GM21825 (cell line): ENCODE results near the gene LENG1.

Experiments
- ATAC-seq: cut with Tn5 transposase; IDR thresholded peaks from one replicate; pipeline ENCODE4 v1.9.1; 2021; ENCODE audit warnings: mild to moderate bottlenecking, moderate library complexity; ENCODE audit not compliant: unreplicated experiment

Gene LENG1

DNA sequence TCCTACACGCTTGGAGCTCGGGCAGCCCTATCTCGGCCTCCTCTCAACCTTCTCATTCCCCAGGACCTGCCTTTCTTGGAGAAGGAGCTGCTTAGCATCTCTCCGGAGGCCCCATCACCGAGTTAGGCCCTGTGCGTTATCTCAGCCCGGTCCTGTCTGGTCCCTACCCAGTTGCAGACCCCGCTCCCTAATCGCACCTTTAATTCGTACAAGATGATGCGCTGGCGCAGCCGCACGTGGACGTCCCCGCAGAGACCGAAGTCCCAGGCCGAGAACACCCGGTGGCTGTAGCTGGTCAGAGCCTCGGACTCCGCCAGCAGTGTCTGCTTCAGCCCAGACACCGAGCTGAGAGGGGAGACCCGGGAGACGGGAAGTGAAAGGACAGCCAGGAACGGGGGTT lies 5.7 kb upstream of the LENG1 start:
- no peak for ATAC-seq

- no peak for ATAC-seq
Observed at GRCh38 chr19:54164369-54165068, 5.0 kb upstream of the LENG1 start.

DNA sequence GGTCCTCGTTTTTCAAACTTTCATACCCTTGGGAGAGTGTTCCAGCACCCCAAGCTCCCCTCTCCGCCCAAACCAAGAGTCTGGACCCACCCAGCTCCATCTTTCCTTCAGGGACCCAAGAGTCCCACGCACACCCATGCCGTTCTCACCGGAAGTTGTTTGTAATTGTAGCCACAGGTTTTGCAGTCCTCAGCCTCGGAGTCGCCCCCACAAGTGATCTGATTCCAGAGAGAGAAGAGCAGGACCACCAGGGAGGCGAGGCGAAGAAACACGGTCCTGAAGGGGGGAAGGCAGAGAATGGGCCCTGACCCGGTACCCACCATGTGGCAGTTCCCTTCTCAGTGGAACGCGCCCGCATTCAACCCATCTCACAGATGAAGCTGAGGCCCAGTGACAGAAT lies 3.4 kb upstream of the LENG1 start:
- no peak for ATAC-seq

GRCh38 chr19:54162241-54162805 lies 2.8 kb upstream of the LENG1 start:
- ATAC-seq = no peak

GRCh38 chr19:54160854-54161253 lies 1.3 kb upstream of the LENG1 start:
- ATAC-seq = no peak

GRCh38 chr19:54160182-54160811 lies 776 bp upstream of the LENG1 start:
- ATAC-seq = peak; percentile 1

DNA sequence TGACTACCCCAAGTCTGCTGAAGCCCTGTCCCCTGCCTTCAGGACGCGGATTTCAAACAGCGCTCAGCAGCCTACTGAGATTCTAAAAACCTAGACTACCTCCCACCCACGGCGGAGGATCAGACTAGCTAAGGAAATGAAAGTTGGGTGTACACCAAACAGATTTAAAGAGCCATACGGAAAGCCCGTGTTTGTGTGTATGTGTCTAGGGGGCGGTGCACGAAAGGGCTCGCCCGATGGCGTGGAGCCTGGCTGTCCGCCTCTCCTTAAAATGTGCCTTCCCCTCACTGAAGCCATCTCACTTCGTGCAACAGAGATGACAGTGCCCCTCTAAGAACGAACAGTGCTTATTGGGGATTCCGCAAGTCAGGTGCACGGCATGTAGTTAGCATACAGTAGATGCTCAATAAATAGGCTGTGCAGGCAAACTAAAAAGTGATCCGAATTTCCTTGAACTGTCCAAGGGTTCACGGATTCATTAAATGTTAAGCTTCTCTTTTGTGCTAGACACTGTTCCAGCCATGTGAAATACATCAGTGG lies 639 bp downstream of the LENG1 start:
- ATAC-seq = no peak

DNA sequence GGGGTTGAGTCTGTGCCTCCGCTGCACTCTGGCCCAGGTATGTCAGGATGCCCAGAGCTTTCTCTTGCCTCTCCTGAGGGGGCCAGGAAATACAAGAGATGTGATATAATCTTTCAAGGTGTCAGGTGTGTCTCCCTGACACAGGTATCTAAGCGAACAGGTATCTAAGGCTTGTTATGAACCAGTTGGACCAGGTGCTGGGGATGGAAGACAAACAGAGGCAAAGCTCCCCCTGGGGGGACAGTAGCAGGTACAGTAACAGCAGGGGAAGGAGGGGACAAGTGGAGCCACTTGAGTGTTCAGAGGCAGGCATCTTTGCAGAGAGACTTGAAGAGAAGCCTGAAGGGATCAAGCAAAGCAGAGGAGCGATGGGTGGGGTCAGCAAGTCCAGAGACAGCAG lies 2.6 kb downstream of the LENG1 start:
- ATAC-seq = no peak

DNA sequence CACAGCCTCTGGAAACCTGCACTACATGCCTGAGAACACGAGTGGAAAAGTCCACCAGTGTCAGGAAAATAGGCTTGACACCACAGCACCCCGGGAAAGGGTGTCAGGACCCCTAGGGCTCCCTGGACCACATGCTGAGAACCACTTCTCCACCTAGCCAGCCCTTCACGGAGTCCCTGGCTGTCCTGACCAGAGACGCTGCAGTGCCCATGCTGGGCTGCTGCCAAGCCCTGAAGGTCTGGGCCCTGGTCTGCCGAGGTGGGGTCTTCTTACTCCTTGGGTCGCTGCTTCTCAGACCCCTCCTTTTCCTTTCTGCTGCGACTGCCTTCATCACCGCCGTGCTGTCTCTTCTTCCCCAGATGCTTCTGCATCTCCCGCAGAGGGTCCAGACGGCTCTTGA lies 3.0 kb downstream of the LENG1 start:
- no peak for ATAC-seq

- ATAC-seq = no peak
Observed at GRCh38 chr19:54155694-54156093, 3.8 kb downstream of the LENG1 start.

DNA sequence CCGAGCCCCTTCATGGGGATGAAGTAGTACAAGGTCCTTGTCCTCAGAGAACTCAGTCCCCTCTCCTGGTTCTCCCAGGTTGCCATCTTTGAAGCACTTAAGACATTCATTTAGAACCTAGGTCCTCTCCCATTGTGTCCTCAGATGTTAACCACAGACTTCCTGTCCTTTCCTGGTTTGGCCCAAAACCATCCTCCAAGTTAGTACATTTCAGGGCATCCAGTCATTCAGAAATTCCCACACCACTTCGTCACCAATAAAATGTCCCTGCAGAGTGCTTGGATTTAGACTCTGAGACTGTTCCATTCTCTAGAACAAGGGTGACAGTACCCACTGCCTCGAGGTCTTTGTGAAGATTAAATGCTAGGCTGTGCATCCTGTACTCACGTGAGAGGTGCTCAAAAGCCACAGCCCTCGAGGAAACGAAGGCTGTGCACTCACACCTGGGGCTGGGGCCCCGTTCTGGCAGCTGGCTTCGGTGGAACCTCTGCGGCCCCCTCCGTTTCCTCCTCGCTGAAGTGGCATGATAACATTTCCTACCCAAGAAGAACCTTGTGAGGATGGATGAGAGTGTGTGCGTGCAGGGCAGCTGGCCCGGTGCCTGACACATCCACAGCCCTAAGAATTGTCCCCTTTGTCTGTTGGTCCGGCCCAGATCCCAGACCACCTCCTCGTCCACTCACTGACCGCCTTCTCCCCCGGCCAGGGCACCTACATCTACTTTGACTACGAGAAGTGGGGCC lies 4.7 kb downstream of the LENG1 start:
- ATAC-seq = no peak

DNA sequence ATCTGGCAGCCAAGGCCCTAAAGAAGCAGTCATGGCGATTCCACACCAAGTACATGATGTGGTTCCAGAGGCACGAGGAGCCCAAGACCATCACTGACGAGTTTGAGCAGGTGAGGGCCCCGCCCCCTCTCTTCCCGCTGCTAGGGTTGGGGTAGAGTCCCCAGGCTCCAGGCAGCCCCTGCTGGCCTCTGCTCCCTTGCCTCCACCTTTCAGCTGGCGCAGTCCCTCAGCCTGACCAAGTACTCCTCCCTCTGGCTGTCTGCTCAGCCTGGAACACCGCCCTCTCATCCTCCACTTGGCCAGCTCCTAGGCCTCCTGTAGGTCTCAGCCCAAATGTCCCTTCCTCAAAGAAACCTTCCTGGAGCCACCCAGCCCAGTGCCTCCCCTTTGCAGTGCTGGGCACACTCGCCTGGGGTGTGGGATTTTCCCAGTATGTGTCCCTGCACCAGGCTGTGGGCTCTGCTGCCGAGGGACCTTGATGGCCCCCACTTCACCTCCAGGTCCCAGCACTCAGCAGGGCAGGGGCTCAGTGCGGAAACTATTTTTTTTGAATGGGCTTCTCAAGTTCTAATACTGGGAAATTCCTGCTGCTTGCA lies 5.7 kb downstream of the LENG1 start:
- no peak for ATAC-seq

- no peak for ATAC-seq
Observed at GRCh38 chr19:54152878-54153524, 6.5 kb downstream of the LENG1 start.

DNA sequence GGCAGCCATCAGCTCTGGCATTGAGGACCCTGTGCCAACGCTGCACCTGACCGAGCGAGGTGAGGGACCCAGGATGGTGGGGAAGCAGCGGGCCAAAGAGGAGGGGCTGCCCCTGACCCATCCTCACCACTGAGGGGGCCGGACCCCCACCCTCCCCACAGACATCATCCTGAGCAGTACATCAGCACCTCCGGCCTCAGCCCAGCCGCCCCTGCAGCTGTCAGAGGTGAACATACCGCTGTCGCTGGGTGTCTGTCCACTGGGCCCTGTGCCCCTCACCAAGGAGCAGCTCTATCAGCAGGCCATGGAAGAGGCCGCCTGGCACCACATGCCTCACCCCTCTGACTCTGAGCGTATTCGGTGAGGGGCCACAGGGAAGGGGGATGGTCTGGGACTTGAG lies 7.3 kb downstream of the LENG1 start:
- ATAC-seq = no peak

- no peak for ATAC-seq
Observed at GRCh38 chr19:54151362-54152035, 8.0 kb downstream of the LENG1 start.

DNA sequence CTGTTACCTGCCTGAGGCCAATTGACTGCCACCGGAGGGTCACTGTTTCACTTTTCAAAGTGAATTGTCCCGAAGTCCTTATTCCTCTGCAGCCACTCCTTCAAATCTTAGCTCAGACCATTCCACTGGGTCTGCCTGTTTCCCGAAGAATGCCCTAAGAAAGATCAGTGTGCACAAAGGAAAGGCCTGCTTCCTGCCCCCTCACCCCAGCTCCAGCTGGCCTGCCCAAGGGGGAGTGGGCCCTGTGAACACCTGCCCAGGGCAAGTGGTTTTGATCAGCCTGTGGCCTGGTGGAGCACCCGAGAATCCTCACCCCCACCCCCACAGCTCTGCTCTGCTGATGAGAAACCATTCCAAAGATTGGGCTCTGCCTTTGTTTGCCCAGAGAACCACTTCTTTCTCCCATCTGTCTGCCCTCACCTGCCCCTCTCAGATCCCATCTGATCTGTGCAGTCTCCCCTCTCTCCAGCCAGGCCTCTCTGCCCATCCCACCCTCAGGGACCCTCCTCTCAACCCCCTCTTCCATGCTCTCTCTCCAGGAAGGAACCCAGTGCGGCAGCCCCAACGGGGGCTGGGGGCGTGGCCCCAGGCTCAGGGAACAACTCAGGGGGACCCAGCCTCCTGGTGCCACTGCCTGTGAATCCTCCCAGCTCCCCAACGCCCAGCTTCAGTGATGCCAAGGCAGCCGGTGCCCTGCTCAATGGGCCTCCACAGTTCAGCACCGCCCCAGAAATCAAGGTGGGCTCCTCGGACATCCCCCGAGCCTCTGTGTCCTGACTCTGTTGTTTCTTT lies 10.3 kb downstream of the LENG1 start:
- ATAC-seq = no peak

DNA sequence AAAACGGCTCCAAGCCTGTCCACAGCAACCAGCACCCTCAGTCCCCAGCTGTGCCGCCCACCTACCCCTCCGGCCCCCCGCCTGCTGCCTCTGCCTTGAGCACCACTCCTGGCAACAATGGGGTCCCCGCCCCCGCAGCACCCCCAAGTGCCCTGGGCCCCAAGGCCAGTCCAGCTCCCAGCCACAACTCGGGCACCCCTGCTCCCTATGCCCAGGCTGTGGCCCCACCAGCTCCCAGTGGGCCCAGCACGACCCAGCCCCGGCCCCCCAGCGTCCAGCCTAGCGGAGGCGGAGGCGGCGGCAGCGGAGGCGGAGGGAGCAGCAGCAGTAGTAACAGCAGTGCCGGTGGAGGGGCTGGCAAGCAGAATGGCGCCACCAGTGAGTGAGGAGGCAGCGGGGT lies 11.4 kb downstream of the LENG1 start:
- no peak for ATAC-seq

DNA sequence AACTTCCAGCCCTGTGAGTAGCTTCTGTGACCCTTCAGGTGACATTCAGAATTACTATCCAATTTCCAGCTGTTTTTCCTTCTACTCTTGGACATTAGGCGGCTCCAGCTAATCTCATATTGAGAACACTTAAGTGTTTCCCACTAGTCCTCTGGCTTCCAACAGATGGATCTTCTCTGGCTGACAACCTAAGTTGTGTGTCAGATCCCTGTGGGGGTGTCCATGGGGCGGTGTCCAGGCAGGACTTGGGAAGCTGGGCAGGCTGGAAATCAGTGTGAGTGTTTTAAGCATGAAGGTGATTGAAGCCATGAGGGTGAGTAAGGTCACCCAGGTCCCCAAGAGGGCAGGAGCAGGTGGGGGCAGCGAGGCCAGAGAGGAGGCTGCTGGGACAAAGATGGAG lies 11.8 kb downstream of the LENG1 start:
- no peak for ATAC-seq

- ATAC-seq = no peak
Observed at GRCh38 chr19:54145541-54146158, 13.9 kb downstream of the LENG1 start.
